H1 (cell line): ENCODE data around the gene FXYD3. TPM values are rescaled to one million over a fixed set of nuclear protein-coding genes. Genes with fewer than 3 reads are reported as not detected.

Experiments used
- CTCF ChIA-PET: fragments of 300-600 bp; sonication (Branson Sonifier 250); formaldehyde crosslinking; loops from one replicate; lab custom pipeline; 2021; ENCODE audit not compliant: partially characterized antibody; lab: Charles Lee
- POLR2A ChIA-PET: fragments of 300-600 bp; sonication (Branson Sonifier 250); formaldehyde crosslinking; loops from one replicate; lab custom pipeline; 2021; ENCODE audit warnings: inconsistent platforms; ENCODE audit not compliant: partially characterized antibody; lab: Charles Lee
- DNase-seq, 2 experiments: peaks; one replicate each; pipeline versions ENCODE4 v3.0.0 to v3.0.0-alpha.2; 2010 to 2022; ENCODE audit warnings: low spot score in 2 of 2, low read depth in 1 of 2, mixed read lengths in 1 of 2
- FAIRE-seq: peaks from 2 replicates; lab custom pipeline; 2011; peaks lifted over from hg19 to GRCh38; lab: Jason Lieb, UNC
- H2AFZ ChIP-seq: 2 replicates; pipeline ENCODE4 v1.8.1; 2012; ENCODE audit warnings: low read length, inconsistent platforms
- H2AK5ac ChIP-seq: 2 replicates; pipeline ENCODE4 v1.6.1; 2013; ENCODE audit warnings: low read depth, low read length
- H2BK120ac ChIP-seq: replicated peaks from 2 replicates; pipeline ENCODE3; 2013; ENCODE audit warnings: low read depth, low read length, inconsistent platforms
- H2BK12ac ChIP-seq: 2 replicates; pipeline ENCODE4 v1.6.1; 2013; ENCODE audit warnings: low read depth, low read length
- H2BK15ac ChIP-seq: 2 replicates; pipeline ENCODE4 v1.6.1; 2013; ENCODE audit warnings: low read length
- H2BK20ac ChIP-seq: 2 replicates; pipeline ENCODE4 v1.6.1; 2013; ENCODE audit warnings: low read length
- H2BK5ac ChIP-seq: 2 replicates; pipeline ENCODE4 v1.6.1; 2013; ENCODE audit warnings: low read depth, low read length
- H3K14ac ChIP-seq: 2 replicates; pipeline ENCODE4 v1.6.1; 2013; ENCODE audit warnings: inconsistent platforms; ENCODE audit not compliant: insufficient read length
- H3K18ac ChIP-seq: 2 replicates; pipeline ENCODE4 v1.6.1; 2013; ENCODE audit warnings: low read length; ENCODE audit errors: extremely low read depth
- H3K23ac ChIP-seq: 2 replicates; pipeline ENCODE4 v1.6.1; 2013; ENCODE audit warnings: inconsistent platforms; ENCODE audit not compliant: insufficient read length
- H3K23me2 ChIP-seq: 2 replicates; pipeline ENCODE4 v1.6.1; 2013; ENCODE audit warnings: low read depth, low read length
- H3K27ac ChIP-seq: 2 replicates; pipeline ENCODE4 v1.6.1; 2011; ENCODE audit warnings: low read depth, low read length, inconsistent platforms
- H3K27me3 ChIP-seq, 4 experiments: replicated peaks in 1 of 4; 1 replicate in 1 of 4; 2 replicates in 3 of 4; pipeline versions ENCODE4 v1.6.1 to v1.8.1; 2011 to 2013; ENCODE audit warnings: low read length in 3 of 4, mild to moderate bottlenecking in 3 of 4, inconsistent platforms in 2 of 4, mixed read lengths in 2 of 4, moderate library complexity in 1 of 4; ENCODE audit not compliant: control insufficient read depth in 3 of 4, insufficient read depth in 3 of 4; ENCODE audit errors: extremely low read depth in 1 of 4
- H3K36me3 ChIP-seq, 4 experiments: 2 replicates each; pipeline versions ENCODE4 v1.6.1 to v1.8.1; 2011 to 2013; ENCODE audit warnings: mild to moderate bottlenecking in 4 of 4, low read length in 3 of 4, moderate library complexity in 2 of 4, control low read depth in 1 of 4, inconsistent platforms in 1 of 4; ENCODE audit not compliant: insufficient read depth in 4 of 4, control insufficient read depth in 2 of 4
- H3K4ac ChIP-seq: replicated peaks from 2 replicates; pipeline ENCODE3; 2013; ENCODE audit warnings: low read length, low read depth, mixed read lengths, inconsistent platforms; ENCODE audit not compliant: insufficient read length
- H3K4me1 ChIP-seq, 4 experiments: replicated peaks in 1 of 4; 1 replicate in 1 of 4; 2 replicates in 3 of 4; pipeline versions ENCODE4 v1.6.1 to v1.8.1; 2011 to 2013; ENCODE audit warnings: low read length in 3 of 4, inconsistent platforms in 2 of 4, mixed read lengths in 1 of 4; ENCODE audit not compliant: insufficient read depth in 4 of 4, control insufficient read depth in 3 of 4
- H3K4me2 ChIP-seq, 2 experiments: 2 replicates each; pipeline versions ENCODE4 v1.6.1 to v1.8.1; 2011 to 2013; ENCODE audit warnings: low read depth in 2 of 2, low read length in 2 of 2, control low read depth in 1 of 2, inconsistent platforms in 1 of 2, mild to moderate bottlenecking in 1 of 2; ENCODE audit not compliant: insufficient read depth in 1 of 2
- H3K4me3 ChIP-seq, 4 experiments: fragments of 200-600, 300-600 bp in 1 of 4; sonication (generic), shearing (Covaris generic), sonication (Bioruptor Twin) in 1 of 4; 2 replicates each; pipeline versions ENCODE4 v1.5.1 to v1.8.1; 2011 to 2016; ENCODE audit warnings: low read length in 4 of 4, low read depth in 3 of 4, control low read depth in 2 of 4, inconsistent platforms in 2 of 4, mild to moderate bottlenecking in 2 of 4, mixed read lengths in 1 of 4, moderate library complexity in 1 of 4; ENCODE audit not compliant: insufficient read depth in 2 of 4; ENCODE audit errors: extremely low read depth in 1 of 4
- H3K56ac ChIP-seq: replicated peaks from 2 replicates; pipeline ENCODE3; 2013; ENCODE audit warnings: low read depth, mild to moderate bottlenecking, mixed read lengths, low read length, inconsistent platforms; ENCODE audit not compliant: insufficient read length
- H3K79me1 ChIP-seq: 2 replicates; pipeline ENCODE4 v1.6.1; 2013; ENCODE audit warnings: low read depth, low read length, control low read depth
- H3K79me2 ChIP-seq, 2 experiments: 2 replicates each; pipeline versions ENCODE4 v1.6.1 to v1.8.1; 2012 to 2013; ENCODE audit warnings: low read length in 2 of 2, mild to moderate bottlenecking in 2 of 2, inconsistent platforms in 1 of 2; ENCODE audit not compliant: insufficient read depth in 2 of 2, control insufficient read depth in 1 of 2
- H3K9ac ChIP-seq, 4 experiments: replicated peaks in 1 of 4; 1 replicate in 1 of 4; 2 replicates in 3 of 4; pipeline versions ENCODE4 v1.6.1 to v1.8.1; 2011 to 2013; ENCODE audit warnings: low read depth in 3 of 4, low read length in 3 of 4, control low read depth in 2 of 4, mild to moderate bottlenecking in 2 of 4, moderate library complexity in 2 of 4, inconsistent platforms in 1 of 4; ENCODE audit errors: extremely low read depth in 1 of 4
- H3K9me3 ChIP-seq, 2 experiments: 2 replicates each; pipeline versions ENCODE4 v1.6.1 to v1.8.1; 2012 to 2013; ENCODE audit warnings: mild to moderate bottlenecking in 2 of 2, moderate library complexity in 2 of 2, control low read depth in 1 of 2, inconsistent platforms in 1 of 2, low read depth in 1 of 2, low read length in 1 of 2, mixed read lengths in 1 of 2; ENCODE audit not compliant: insufficient read depth in 2 of 2
- H4K20me1 ChIP-seq, 2 experiments: replicated peaks in 1 of 2; 2 replicates each; pipeline versions ENCODE3 to v1.8.1; 2011 to 2013; ENCODE audit warnings: inconsistent platforms in 2 of 2, low read length in 2 of 2, mild to moderate bottlenecking in 1 of 2; ENCODE audit not compliant: insufficient read depth in 2 of 2, control insufficient read depth in 1 of 2
- H4K5ac ChIP-seq: 2 replicates; pipeline ENCODE4 v1.6.1; 2013; ENCODE audit warnings: low read length, low read depth, mixed read lengths, inconsistent platforms; ENCODE audit not compliant: insufficient read length
- H4K8ac ChIP-seq: 2 replicates; pipeline ENCODE4 v1.8.0; 2013; ENCODE audit warnings: mild to moderate bottlenecking, moderate library complexity, low read length, inconsistent platforms; ENCODE audit not compliant: insufficient read depth; ENCODE audit errors: extremely low read depth
- H4K91ac ChIP-seq: replicated peaks from 2 replicates; pipeline ENCODE3; 2013; ENCODE audit warnings: low read length, mixed read lengths, inconsistent platforms; ENCODE audit not compliant: insufficient read length
- CBX5 ChIP-seq: fragments of 300-800, 300-1000 bp; sonication (generic); IDR thresholded peaks from 2 replicates; pipeline ENCODE4 v1.7.1; 2016; ENCODE audit warnings: antibody characterized with exemption, low read length, low read depth
- CHD2 ChIP-seq: IDR thresholded peaks from 2 replicates; pipeline ENCODE4 v1.6.1; 2012; ENCODE audit warnings: low read length, improper control_type of control experiment
- CTBP2 ChIP-seq: IDR thresholded peaks from 2 replicates; pipeline ENCODE4 v1.7.0; 2011; ENCODE audit warnings: borderline replicate concordance, mild to moderate bottlenecking, moderate library complexity, mixed read lengths, low read length; ENCODE audit not compliant: insufficient read depth, insufficient read length
- E2F6 ChIP-seq: IDR thresholded peaks from 2 replicates; pipeline ENCODE4 v1.6.1; 2012; ENCODE audit warnings: inconsistent platforms
- EP300 ChIP-seq, 2 experiments: IDR thresholded peaks; 1 replicate in 1 of 2; 2 replicates in 1 of 2; pipeline ENCODE4 v1.6.1; 2011 to 2012; ENCODE audit warnings: low read depth in 2 of 2, low read length in 2 of 2, mild to moderate bottlenecking in 2 of 2, borderline replicate concordance in 1 of 2, inconsistent platforms in 1 of 2, moderate library complexity in 1 of 2
- FOSL1 ChIP-seq: IDR thresholded peaks from 2 replicates; pipeline ENCODE4 v1.6.1; 2011; ENCODE audit warnings: mild to moderate bottlenecking, low read depth, low read length, moderate library complexity; ENCODE audit not compliant: insufficient read depth
- JUN ChIP-seq: IDR thresholded peaks from 2 replicates; pipeline ENCODE4 v1.6.1; 2011; ENCODE audit warnings: low read depth, mild to moderate bottlenecking, improper control_type of control experiment, low read length
- MAFK ChIP-seq: IDR thresholded peaks from 2 replicates; pipeline ENCODE4 v1.6.1; 2012; ENCODE audit warnings: low read depth, mild to moderate bottlenecking, improper control_type of control experiment, low read length
- SP2 ChIP-seq: IDR thresholded peaks from 2 replicates; pipeline ENCODE4 v1.6.1; 2012; ENCODE audit warnings: mild to moderate bottlenecking, low read length, inconsistent platforms
- SUZ12 ChIP-seq: fragments of 200-600 bp; sonication (generic); IDR thresholded peaks from 2 replicates; pipeline ENCODE4 v1.6.1; 2012; ENCODE audit warnings: mild to moderate bottlenecking, inconsistent platforms, low read length, moderate library complexity, mixed read lengths
- TEAD4 ChIP-seq: IDR thresholded peaks from 2 replicates; pipeline ENCODE4 v1.6.1; 2012; ENCODE audit warnings: low read depth, low read length, inconsistent platforms, mixed read lengths
- WGBS, 2 experiments: shearing (Covaris generic) in 1 of 2; methylation state at CpG; one replicate each; pipeline versions ENCODE4 v1.1.6 to v1.1.7; 2013 to 2015; ENCODE audit warnings: low lambda C conversion rate in 2 of 2, mixed read lengths in 2 of 2, inconsistent platforms in 1 of 2, low coverage in 1 of 2, missing lambda C conversion rate in 1 of 2; ENCODE audit not compliant: insufficient replicate concordance in 2 of 2, insufficient coverage in 1 of 2, insufficient read length in 1 of 2; ENCODE audit errors: extremely low coverage in 1 of 2, missing lambda C conversion rate in 1 of 2; 5-methylcytosine and 5-hydroxymethylcytosine counted together
- polyA plus RNA-seq, 7 experiments: library from polyadenylated mRNA; depleted of rRNA in 3 of 7; stranded (reverse) in 5 of 7; unstranded in 2 of 7; fragments of >200 nt in 5 of 7; fragments of 200-250 nt in 2 of 7; gene quantifications; 1 replicate in 5 of 7; 2 replicates in 1 of 7; 4 replicates in 1 of 7; pipeline versions ENCODE4 v1.2.1 to v1.2.3, GENCODE V29; 2011 to 2013; ENCODE audit warnings: missing spikeins in 2 of 7, mixed read lengths in 2 of 7
- total RNA-seq: library from RNA; stranded (reverse); fragmentation: NEBNext Ultra II Directional; extraction: Animal tissue kit (Norgen Biotek cat#: 25700); gene quantifications from 2 replicates; pipeline ENCODE4 v1.2.1, GENCODE V29; 2021

The FXYD3 gene
- total and polyA plus RNA-seq, 2 of the 8 experiments (the other 6 are each of a cell fraction or from before 2014, with no cell fraction given), result 0.33 TPM; not detected in 1

- Histone ChIP-seq H3K79me2 (no peaks in the 10 kb centered on the region), H3K56ac (no peak overlapping the region), H4K20me1 (peaks cover 0 to 3% of the 10 kb centered on the region in 2 experiments), H2AFZ (no peak overlapping the region), H2BK20ac (peak overlapping the region; percentile 72; the same call in 1 of the 2 replicates), H3K23me2 (peaks cover 20% of the 10 kb centered on the region; the same call in 1 of the 2 replicates), H3K4ac (no peak overlapping the region), H2BK12ac (peak overlapping the region; percentile 39; the same call in 1 of the 2 replicates), H3K9me3 (no peaks in the 10 kb centered on the region), H3K27ac (no peak overlapping the region), H3K14ac (no peak overlapping the region), H3K36me3 (no peaks in the 10 kb centered on the region), H2BK5ac (no peak overlapping the region), H3K18ac (peak overlapping the region; percentile 48), H2BK120ac (no peak overlapping the region), H2BK15ac (no peak overlapping the region; the same call in 1 of the 2 replicates), H3K4me2 (peak overlapping the region; percentile 78 to 82), H3K79me1 (no peaks in the 10 kb centered on the region), H4K91ac (no peak overlapping the region), H4K5ac (no peak overlapping the region), H3K4me1 (peaks cover 5 to 30% (median 23%) of the 10 kb centered on the region in 4 experiments), H3K23ac (no peak overlapping the region), H2AK5ac (0 out of 2 replicates have a peak overlapping the region, but pooled peaks have one; percentile 5), H3K27me3 (peaks cover 0 to 15% (median 8%) of the 10 kb centered on the region in 4 experiments; a peak in 5 of 7 replicates), H3K9ac (no peak overlapping the region), H4K8ac (no peak overlapping the region), H3K4me3 (peak overlapping the region in 2 of 4 experiments; percentile 48 to 65; a peak in 4 of 8 replicates)
- peak; percentile 36 for FAIRE-seq
- WGBS, 2 experiments, result 33% methylated on average over 3 of the region's 3 CpGs; no CpG with 5 or more reads in 1 of the 2 experiments
- no peak for DNase-seq
- ChIA-PET CTCF (interaction anchor here (0.6 to 3.7 kb wide), 10 partner anchors 9 to 76 kb away, joined by 3 to 60 read pairs (median 4); partner anchors contain the start of gene FXYD5), POLR2A (interaction anchor here (0.8 to 4.8 kb wide), 4 partner anchors 10 to 107 kb away, joined by 3 to 67 read pairs (median 4); partner anchors contain the start of gene FXYD5)
- no peak for TF ChIP-seq EP300 (IDR thresholded peaks at IDR 0.05; ENCODE audit: borderline replicate concordance in 1 of 2, low read depth in 2 of 2, low read length in 2 of 2)
- TF ChIP-seq SUZ12, result no peak
- no peak for TF ChIP-seq E2F6
- no peak for TF ChIP-seq SP2
- TF ChIP-seq CBX5, result no peak
- no peak for TF ChIP-seq CHD2
- no peak for TF ChIP-seq FOSL1
- TF ChIP-seq CTBP2, result no peak
- no peak for TF ChIP-seq MAFK
- no peak for TF ChIP-seq TEAD4
- TF ChIP-seq JUN, result no peak
These were observed 28.2 kb downstream of the FXYD3 start for GRCh38 chr19:35143818-35144217.
